Ovary (tissue), 1 donor: Measurements from ENCODE around the gene ASPSCR1.

Experiments used
- EP300 ChIP-seq: sonication (generic); formaldehyde crosslinking; IDR thresholded peaks from one replicate; pipeline ENCODE4 v1.6.1; 2017; ENCODE audit warnings: antibody characterized with exemption
- POLR2A ChIP-seq: fragments of 450-650 bp; IDR thresholded peaks from one replicate; pipeline ENCODE4 v1.6.1; 2017; ENCODE audit warnings: antibody characterized with exemption, mild to moderate bottlenecking, moderate library complexity

DNA sequence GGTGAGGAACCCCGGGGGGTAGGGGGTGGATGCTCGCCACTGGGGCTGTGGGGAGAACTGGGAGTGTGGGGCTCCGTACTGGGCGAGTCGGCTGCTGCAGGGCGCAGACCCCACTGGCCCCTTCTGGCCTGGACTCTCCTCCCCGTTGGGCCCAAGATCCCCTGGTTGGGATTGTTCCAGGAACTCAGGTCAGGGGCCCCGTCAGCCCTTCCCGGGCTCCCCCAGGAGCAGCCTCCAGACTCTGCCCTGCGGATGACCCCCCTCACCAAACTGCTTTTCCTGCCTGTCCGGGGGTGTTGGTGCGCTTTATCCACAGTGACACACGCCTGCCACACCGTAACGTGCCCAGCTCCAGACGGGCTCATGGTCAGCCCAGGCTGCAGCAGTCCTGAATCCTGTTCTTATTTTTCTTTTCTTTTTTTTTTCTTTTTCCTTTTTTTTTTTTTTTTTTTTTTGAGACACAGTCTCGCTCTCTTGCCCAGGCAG lies 24.2 kb downstream of the ASPSCR1 start:
- no peak for TF ChIP-seq POLR2A
- TF ChIP-seq EP300: no peak
